Erythroblast (primary cell): Measurements from ENCODE around the gene LGALS7B.
A peak's percentile ranks its signal among the peaks of the same experiment; 100 is the strongest.
"Not testable (repeated sequence)": the region's sequence is repeated elsewhere in the genome, so short reads cannot be mapped to it uniquely, and the experiment has no call there.

ENCODE experiments used
- DNase-seq, 2 experiments: peaks; one replicate each; lab custom pipeline; 2025; lab: John Stamatoyannopoulos, UW
- GATA1 ChIP-seq: IDR thresholded peaks from 2 replicates; pipeline ENCODE4 v1.6.1; 2011; ENCODE audit warnings: low read depth, mild to moderate bottlenecking, control low read depth, low read length, moderate library complexity
- POLR2A ChIP-seq: IDR thresholded peaks from 2 replicates; pipeline ENCODE4 v1.6.1; 2011; ENCODE audit warnings: mild to moderate bottlenecking, low read length

The LGALS7B gene

DNA sequence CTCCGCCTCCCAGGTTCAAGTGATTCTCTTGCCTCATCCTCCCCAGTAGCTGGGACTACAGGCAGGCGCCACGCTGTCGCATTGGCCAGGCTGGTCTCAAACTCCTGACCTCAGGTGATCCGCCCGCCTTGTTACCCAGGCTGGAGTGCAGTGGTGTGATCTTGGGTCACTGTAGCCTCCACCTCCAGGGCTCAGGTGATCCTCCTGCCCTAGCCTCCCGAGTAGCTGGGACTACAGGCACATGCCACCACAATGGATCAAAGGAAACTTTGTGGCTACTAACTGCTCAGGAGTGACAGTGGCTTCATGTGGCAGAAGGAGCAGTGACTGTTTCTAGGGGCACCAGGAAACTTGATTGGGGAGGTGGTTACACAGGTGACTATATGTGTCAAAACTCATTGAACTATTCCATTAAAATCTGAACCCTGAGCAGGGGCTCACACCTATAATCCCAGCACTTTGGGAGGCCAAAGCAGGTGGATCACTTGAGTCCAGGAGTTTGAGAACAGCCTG, 3.8 kb upstream of the LGALS7B start:
- TF ChIP-seq POLR2A = no peak
- TF ChIP-seq GATA1 = no peak
- DNase-seq = no peak

DNA sequence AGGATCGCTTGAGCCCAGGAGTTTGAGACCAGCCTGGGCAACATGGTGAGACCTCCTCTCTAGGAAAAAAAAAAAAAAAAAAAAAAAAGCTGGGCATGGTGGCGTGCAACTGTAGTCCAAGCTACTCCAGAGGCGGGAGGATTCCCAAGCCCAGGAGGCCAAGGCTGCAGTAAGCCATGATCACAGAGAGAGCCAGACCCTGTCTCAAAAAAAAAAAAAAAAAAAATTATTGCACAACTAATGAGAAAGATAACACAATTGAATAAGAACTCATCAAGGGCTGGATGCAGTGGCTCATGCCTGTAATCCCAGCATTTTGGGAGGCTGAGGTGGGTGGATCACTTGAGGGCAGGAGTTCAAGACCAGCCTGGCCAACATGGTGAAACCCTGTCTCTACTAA, 2.9 kb upstream of the LGALS7B start:
- not testable (repeated sequence) for DNase-seq

DNA sequence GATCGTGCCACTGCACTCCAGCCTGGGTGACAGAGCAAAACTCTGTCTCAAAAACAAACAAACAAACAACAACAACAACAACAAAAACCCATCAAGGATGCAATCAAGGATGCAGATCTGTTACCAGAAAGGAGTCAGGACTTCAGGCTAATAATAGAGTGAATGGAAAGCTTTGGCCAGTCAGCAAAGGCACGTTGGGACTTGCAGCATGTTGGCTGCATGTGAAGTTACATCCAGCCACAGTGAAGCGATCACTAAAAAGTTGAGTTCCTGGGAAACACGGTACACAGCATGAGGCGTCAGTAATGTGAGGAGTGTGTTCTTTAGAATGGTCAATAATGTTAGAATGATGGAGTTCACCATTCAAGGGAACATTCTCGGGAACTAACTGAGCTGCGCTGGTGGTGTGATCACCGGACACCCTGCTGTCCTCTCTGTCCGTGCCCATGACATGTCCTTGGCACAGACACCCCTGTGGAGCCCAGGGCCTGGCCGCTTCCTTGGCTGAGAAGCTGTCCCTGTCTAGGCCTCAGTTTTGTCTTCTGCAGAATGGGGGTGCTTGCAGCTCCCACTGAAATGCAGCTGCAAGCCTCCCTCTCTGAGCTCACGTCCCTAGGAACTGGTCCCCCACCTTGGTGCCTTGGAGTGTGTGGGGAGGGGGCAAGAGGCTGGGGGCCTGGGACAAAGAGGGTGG, 2.3 kb upstream of the LGALS7B start:
- no peak for TF ChIP-seq POLR2A
- TF ChIP-seq GATA1 = no peak
- no peak for DNase-seq

DNA sequence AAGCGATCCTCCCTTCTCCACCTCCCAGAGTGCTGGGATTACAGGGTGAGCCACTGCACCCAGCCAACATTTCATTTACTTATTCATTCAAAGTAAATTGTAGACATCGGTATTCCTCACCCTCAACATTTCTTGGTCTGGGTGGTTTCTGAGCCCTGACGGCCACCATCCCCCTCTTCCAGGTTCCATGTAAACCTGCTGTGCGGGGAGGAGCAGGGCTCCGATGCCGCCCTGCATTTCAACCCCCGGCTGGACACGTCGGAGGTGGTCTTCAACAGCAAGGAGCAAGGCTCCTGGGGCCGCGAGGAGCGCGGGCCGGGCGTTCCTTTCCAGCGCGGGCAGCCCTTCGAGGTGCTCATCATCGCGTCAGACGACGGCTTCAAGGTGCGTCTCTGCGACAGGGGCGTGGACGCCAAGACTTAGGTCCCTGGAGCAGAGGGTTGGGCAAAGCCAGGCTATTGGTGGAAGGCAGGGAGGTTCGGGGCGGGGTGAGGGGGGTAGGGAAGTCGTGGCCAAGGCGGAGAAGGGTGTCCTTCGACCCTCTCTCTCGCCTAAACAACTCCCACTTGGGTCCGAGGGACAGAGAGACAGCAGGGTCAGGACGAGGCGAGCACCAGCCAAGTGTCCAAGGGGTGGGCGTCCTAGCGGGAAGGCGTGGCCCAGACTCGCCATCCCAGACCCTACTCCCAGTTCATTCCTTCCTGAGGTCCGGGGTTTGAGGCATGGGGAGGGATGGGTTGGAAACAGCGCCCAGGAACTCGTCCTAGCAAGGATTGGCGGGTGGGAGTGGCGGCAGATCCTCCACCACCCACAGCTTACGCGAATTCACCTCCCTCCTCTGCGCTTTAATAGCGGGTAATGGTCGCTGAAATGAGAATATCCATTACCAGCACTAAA, 1.8 kb downstream of the LGALS7B start:
- DNase-seq = not testable (repeated sequence)

DNA sequence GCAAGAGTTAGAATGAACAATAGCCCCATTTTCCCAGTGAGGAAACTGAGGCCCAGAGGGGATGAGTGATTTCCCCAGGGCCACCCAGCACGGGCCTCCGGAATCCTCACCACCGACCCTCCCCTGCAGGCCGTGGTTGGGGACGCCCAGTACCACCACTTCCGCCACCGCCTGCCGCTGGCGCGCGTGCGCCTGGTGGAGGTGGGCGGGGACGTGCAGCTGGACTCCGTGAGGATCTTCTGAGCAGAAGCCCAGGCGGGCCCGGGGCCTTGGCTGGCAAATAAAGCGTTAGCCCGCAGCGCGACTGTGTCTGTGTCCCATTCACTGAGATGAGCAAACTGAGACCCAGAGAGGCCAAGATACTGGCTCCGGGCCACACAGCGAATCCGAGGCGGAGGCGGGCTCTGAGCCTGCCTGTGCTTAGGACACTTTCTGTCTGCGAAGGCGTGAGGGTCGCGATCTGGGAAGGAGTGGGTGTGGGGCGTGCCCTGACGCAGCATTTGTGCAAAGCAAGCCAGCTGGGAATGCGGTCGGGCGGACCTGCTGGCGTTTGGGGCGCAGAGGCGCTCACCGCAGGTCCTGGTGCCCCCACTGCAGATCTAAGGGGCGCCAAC, 2.6 kb downstream of the LGALS7B start:
- not testable (repeated sequence) for DNase-seq

DNA sequence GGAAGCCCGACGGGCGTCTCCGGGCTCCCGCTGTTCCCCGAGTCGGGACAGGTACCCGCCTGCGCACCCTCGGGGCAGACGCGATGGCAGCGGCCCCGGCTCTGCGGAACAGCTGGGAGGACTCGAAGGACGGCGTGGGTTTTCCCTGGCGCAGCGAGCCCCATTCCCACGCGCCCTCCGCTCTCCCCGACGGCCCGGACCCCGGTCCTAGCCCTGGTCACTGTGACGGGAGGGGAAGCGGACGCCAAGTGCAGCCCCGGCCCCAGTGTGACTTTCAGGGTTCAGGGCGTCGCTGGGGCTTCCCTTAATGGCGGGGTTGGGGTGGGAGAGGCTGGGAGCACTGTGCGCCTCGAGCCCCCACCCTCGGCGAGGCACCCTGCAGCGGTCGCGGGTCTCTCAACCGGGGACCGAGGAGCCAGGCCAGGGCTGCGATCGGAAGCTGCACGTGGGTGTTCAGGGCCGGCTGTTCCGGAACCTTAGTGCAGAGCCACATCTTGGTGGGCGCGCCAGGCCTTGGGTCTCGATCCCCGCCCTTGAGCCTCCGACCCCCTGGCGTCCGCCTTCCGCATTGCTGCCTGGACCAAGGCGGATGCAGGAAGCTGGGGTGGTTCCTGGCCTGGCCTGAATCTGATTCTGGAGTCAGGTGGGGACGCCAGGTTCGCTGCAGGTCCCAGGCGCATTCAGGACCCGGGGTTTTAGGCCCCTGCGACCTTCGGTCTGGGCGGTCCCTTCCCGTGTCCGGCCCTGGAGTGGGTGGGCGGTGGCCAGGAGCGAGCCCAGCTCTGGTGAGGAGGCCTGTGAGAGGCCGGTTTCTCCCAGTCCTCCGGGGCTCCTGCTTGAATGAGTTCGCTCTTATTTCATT, 3.5 kb downstream of the LGALS7B start:
- no peak for TF ChIP-seq POLR2A
- no peak for TF ChIP-seq GATA1
- peak in 1 of 2 experiments; percentile 26 for DNase-seq

DNA sequence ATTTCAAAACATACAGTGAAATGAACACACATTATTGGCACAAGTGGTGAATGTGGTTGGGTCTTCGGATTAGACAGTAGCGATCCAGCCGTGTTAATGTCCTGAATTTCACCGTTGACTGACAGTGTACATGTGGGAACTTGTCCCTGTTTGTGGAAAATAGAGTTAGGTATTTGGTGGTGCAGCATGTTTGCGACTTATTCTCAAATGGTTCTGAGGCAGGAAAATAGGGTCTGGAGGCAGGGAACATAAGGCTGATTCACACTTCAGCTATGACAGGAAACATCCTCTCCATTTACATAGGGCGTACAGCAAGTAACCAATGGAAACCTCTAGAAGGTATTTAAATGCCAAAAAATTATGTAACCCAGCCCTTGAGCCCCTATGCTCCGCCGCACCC, 4.2 kb downstream of the LGALS7B start:
- TF ChIP-seq GATA1 (no peak), POLR2A (no peak)
- DNase-seq = no peak

DNA sequence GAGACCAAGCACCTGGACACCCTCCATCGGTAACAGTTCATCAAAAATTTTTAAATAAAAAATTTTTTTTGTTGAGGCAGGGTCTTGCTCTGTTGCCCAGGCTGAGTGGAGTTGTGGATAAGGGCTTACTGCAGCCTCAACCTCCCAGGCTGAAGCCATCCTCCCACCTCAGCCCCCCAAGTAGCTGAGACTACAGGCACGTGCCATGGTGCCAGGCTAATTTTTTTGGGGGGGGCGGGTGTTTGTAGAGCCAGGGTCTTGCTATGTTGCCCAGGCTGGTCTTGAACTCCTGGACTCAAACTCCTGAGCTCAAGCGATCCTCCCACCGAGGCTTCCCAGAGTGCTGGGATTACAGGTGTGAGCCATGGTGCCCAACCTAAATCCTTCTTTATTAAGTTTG, 4.7 kb downstream of the LGALS7B start:
- TF ChIP-seq POLR2A = no peak
- TF ChIP-seq GATA1 = no peak
- DNase-seq = no peak

DNA sequence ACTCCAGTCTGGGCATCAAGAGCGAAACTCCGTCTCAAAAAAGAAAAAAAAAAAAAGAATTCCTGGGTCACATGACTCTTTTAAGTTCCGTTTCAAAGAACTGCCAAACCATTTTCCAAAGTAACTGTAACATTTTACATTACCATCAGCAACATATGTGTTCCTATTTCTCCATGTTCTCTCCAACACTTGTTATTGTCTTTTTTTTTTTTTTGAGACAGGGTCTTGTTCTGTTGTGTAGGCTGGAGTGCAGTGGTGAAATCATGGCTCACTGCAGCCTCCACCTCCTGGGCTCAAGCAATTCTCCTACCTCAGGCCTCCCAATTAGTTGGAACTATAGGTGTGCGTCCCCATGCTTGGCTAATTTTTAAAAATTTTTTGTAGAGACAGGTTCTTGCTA, 6.5 kb downstream of the LGALS7B start:
- TF ChIP-seq POLR2A (no peak), GATA1 (no peak)

DNA sequence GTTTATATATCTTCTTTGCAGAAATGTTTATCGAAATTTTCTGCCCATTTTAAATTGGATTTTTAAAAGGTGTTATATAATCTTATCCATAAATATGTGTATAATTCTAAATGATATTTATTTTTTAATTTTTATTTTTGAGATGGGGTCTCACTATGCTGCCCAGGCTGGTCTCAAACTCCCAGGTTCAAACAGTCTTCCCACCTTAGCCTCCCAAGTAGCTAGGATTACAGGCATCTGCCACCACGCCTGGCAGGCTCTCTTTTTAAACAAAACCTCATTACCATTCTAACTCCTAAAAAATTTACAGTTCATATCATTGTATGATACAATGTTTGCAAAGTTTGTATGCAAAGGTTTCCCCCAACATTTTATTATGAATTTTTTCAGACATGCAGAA, 7.2 kb downstream of the LGALS7B start:
- no peak for DNase-seq
- TF ChIP-seq POLR2A (no peak), GATA1 (no peak)

More for the DNA sequence above, 6.5 kb downstream of the LGALS7B start:
- DNase-seq = no peak

DNA sequence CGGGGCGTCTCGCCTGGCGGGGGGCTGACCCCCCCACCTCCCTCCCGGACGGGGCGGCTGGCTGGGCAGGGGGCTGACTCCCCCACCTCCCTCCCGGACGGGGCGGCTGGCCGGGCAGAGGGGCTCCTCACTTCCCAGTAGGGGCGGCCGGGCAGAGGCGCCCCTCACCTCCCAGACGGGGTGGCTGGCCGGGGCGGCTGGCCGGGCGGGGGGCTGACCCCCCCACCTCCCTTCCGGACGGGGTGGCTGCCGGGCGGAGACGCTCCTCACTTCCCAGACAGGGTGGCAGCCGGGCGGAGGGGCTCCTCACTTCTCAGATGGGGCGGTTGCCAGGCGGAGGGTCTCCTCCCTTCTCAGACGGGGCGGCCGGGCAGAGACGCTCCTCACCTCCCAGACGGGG, 8.8 kb downstream of the LGALS7B start:
- DNase-seq = not testable (repeated sequence)

DNA sequence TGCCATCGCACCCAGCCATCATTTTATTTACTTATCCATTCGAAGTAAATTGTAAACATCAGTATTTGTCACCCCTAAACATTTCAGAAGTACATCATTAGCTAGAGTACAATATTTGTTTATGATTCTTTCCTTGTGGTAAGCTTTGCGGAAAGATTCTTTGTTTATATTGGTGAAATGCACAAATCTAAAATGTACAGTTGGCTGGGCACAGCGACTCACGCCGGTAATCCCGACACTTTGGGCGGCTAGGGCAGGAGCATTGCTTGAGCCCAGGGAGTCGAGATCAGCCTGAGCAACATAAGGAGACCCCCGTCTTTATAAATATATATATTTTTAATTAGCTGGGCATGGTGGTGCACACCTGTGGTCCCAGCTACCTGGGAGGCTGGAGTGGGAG, 10.1 kb downstream of the LGALS7B start:
- no peak for DNase-seq
- TF ChIP-seq POLR2A (no peak), GATA1 (no peak)

DNA sequence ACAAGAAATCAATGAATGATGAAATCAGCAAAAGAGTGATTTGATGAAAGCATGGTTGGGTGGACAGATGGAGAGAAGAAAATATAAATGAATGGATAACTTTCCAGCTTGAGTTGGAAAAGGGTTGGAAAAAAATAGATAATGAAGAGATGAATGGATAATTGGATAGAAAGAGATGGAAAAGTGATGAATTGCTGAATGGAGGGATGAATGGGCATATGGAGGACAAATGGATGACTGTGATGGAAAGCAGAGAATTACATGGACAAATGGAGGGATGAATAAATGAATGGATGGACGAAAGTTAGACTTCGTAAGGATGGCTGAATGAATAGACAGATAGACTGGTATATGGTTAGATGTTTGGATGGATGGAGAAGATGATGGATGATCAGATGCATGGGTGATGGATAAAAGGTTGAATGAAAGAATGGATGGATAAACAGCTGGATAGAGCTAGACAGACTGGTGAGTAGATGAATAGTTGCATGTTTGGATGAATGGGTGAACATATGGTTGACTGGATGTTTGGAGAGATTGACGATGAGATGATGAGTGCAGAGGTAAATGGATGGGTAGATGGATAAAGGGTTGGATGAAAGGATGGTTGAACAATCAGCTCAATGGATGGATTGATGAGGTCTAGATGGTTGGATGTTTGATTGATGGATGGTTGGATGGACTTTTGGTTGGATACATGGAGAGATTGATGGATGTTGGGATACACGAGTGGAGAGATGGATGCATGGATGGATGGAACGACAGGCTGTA, 11.8 kb downstream of the LGALS7B start:
- TF ChIP-seq GATA1 = no peak
- no peak for TF ChIP-seq POLR2A
- no peak for DNase-seq
